ENCODE results near the gene ONECUT3.

The ONECUT3 gene

DNA sequence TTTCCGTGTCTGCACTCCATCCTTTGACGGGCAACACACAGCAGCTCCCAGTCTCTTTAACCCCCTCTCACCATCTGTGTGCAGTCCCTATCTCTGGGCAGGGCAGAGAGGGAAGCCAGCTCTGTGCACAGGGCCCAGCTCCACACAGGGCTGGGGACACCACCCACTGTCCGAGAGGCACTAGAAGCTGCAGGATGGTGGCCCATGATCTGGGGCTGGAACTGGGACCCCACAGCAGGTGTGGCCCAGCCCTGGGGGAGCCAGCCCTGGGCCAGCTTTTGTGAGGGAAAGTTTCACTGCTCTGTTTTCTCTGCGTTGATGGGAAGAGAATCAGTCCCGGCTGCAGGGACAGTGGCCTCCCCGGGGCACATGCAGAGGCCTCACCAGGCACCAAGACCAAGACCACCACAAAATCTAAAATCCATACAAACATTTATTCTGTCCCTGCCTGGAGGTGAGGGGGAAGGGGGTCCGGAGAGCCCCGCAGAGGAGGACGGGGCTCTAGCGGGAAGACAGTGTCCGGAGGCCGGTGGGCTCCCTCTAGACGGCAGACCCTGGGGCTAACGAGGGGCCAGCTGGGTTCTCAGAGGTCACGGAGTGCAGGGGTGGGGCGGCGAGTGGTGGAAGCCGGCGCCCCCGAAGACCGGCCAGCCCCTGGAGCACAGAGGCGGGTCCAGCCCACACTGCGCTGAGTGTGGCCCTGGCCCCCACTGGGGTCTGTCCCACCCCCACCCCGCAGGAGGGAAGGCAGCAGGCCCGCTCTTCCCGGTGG, 61.7 kb downstream of the ONECUT3 start:
- ChIA-PET CTCF (interaction anchor here (1.4 to 2.7 kb wide), 3 partner anchors 11 to 142 kb away, joined by 6 to 17 read pairs (median 15); no protein-coding TSS in a partner anchor), POLR2A (interaction anchor here (1.9 kb wide), 1 partner anchor 11 kb away, joined by 7 read pairs; no protein-coding TSS in a partner anchor)
- H3K27ac ChIP-seq (ENCODE audit: extremely low read depth, low read depth, low read length), result no peak overlapping the region
- H3K9me3 ChIP-seq (ENCODE audit: control insufficient read depth, insufficient read depth, low read depth, low read length), result no peaks in the 10 kb centered on the region
- H3K4me3 ChIP-seq (ENCODE audit: low read depth, low read length), result no peak overlapping the region
- H3K36me3 ChIP-seq (ENCODE audit: control insufficient read depth in 2 of 2, insufficient read depth in 1 of 2, low read length in 2 of 2), result peaks cover 0 to 50% of the 10 kb centered on the region in 2 experiments; a peak in 1 of 3 replicates
- H3K4me1 ChIP-seq (ENCODE audit: control insufficient read depth, insufficient read depth, low read length), result no peaks in the 10 kb centered on the region
- TF ChIP-seq ZFP37 (tag by site-specific recombination; IDR thresholded peaks at IDR 0.05) (no peak), BCL11A (tag by site-specific recombination; IDR thresholded peaks at IDR 0.05; ENCODE audit: low read depth) (0 out of 2 replicates have a peak, but pooled peaks have one; percentile 29), ZBTB7A (tag by site-specific recombination; IDR thresholded peaks at IDR 0.05; ENCODE audit: low read depth) (0 out of 2 replicates have a peak, but pooled peaks have one; percentile 24)

DNA sequence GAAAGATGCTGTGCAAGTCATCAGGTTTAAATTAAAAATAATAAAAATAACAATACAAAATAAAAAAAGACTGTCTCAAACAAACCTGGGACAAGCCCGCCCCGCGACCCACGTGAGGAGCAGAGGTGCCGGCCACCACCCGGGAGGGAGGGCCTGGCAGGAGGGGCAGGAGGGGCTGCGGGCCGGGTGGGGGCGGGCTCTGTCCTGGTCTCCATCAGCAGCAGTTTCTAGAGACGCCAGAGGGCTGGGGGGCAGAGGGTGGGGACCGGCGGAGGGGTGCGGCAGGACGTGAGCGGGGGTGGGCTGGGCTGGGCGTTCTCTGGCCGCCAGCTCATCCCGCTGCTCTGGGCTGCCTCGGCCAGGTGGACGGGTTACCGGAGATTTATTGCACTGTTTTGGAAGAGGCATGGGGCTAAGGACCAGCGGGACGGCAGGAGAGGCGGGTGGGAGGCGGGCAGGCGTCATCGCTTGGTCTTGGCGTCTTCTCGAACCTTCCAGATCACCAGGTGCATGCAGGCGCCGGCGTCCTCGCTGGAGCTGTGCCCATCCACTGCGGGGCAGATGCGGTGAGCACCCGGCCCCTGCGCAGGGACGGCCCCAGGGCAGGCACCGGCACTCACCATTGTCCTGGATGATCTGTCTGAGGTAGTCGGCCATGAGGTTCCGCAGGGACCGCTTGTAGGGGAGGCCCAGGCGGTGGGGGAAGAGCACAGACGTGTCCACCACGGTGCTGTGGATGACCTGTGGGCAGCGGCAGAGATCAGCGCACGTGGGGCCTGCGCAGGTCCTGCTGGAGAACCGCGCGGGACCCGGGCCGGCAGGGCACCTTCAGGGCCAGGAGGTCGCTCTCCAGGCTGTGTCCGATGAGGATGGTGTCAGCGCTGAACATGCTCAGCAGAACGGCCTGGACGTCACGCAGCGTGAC, 62.6 kb downstream of the ONECUT3 start:
- Histone ChIP-seq H3K4me1 (ENCODE audit: control insufficient read depth, insufficient read depth, low read length) (no peaks in the 10 kb centered on the region), H3K36me3 (ENCODE audit: control insufficient read depth in 2 of 2, insufficient read depth in 1 of 2, low read length in 2 of 2) (peaks cover 5 to 57% of the 10 kb centered on the region in 2 experiments; a peak in 2 of 3 replicates), H3K4me3 (ENCODE audit: low read depth, low read length) (no peak overlapping the region), H3K9me3 (ENCODE audit: control insufficient read depth, insufficient read depth, low read depth, low read length) (no peaks in the 10 kb centered on the region), H3K27ac (ENCODE audit: extremely low read depth, low read depth, low read length) (no peak overlapping the region)
- POLR2A ChIA-PET, result interaction anchor here (0.5 kb wide), 1 partner anchor 17 kb away, joined by 4 read pairs; no protein-coding TSS in a partner anchor
- 0 out of 2 replicates have a peak, but pooled peaks have one; percentile 24 for TF ChIP-seq ZNF600 (tag by site-specific recombination; IDR thresholded peaks at IDR 0.05)
- TF ChIP-seq, protein P1, sequence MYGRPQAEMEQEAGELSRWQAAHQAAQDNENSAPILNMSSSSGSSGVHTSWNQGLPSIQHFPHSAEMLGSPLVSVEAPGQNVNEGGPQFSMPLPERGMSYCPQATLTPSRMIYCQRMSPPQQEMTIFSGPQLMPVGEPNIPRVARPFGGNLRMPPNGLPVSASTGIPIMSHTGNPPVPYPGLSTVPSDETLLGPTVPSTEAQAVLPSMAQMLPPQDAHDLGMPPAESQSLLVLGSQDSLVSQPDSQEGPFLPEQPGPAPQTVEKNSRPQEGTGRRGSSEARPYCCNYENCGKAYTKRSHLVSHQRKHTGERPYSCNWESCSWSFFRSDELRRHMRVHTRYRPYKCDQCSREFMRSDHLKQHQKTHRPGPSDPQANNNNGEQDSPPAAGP (tag by site-specific recombination; IDR thresholded peaks at IDR 0.05), result 0 out of 2 replicates have a peak, but pooled peaks have one; percentile 20
- no peak for TF ChIP-seq KLF8 (tag by site-specific recombination; IDR thresholded peaks at IDR 0.05)
- CTCF ChIA-PET, result interaction anchor here (0.9 to 2.7 kb wide), 2 partner anchors 10 to 22 kb away, joined by 3 to 17 read pairs; no protein-coding TSS in a partner anchor

DNA sequence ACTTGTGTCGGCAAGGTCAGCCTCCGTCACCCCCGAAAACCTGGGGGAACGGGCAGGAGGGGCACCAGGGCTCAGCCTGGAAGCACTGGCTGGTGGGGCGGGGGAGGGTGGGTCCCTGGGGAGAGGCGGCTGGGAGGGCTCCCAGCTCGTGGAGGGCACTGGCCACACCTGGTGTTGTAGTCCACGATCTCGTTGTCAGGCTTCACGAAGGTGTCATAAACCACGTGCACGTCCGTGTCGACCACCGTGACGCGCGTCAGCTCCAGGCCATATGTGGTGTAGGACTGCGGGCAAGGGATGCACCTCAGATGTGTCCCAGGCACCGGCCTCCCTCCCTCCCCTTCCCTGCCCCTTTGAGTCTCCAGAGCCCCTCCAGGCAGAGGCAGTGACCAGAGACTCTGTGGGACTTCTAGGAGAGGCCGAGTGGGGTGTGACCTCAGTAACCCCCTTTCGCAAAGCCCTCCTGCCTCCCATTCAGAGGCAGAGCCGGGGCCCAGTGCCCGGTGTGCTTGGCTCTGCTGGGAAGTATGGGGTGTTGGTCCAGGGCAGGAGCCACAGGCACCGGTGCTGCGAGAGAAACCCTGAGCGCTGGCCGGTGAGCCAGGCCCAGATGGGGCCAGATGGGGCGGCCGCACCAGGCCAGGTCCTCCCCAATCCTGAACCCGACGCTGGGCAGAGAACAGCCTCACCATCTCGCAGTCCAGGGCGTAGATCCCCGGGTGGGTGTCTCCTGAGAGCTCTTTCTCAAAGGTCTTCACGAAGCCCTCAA, 63.4 kb downstream of the ONECUT3 start:
- Histone ChIP-seq H3K27ac (ENCODE audit: extremely low read depth, low read depth, low read length) (no peak overlapping the region), H3K9me3 (ENCODE audit: control insufficient read depth, insufficient read depth, low read depth, low read length) (no peaks in the 10 kb centered on the region), H3K36me3 (ENCODE audit: control insufficient read depth in 2 of 2, insufficient read depth in 1 of 2, low read length in 2 of 2) (peaks cover 7 to 63% of the 10 kb centered on the region in 2 experiments; a peak in 2 of 3 replicates), H3K4me3 (ENCODE audit: low read depth, low read length) (no peak overlapping the region), H3K4me1 (ENCODE audit: control insufficient read depth, insufficient read depth, low read length) (no peaks in the 10 kb centered on the region)
- ChIA-PET POLR2A (interaction anchor here (0.5 kb wide), 1 partner anchor 18 kb away, joined by 4 read pairs; no protein-coding TSS in a partner anchor), CTCF (interaction anchor here (0.9 kb wide), 1 partner anchor 21 kb away, joined by 3 read pairs; no protein-coding TSS in a partner anchor)
- TF ChIP-seq ZNF335 (tag by site-specific recombination; conservative IDR thresholded peaks at IDR 0.05), result no peak
- no peak for TF ChIP-seq ZNF48 (tag by site-specific recombination; IDR thresholded peaks at IDR 0.05)
- TF ChIP-seq ZBTB20 (tag by site-specific recombination; IDR thresholded peaks at IDR 0.05), result no peak
- no peak for TF ChIP-seq SCRT2 (tag by site-specific recombination; IDR thresholded peaks at IDR 0.05)
- TF ChIP-seq ZNF658 (tag by site-specific recombination; IDR thresholded peaks at IDR 0.05), result no peak
- TF ChIP-seq ZNF521 (tag by site-specific recombination; IDR thresholded peaks at IDR 0.05), result no peak
- no peak for TF ChIP-seq ZNF792 (tag by site-specific recombination; IDR thresholded peaks at IDR 0.05)
- no peak for TF ChIP-seq ZNF768 (tag by site-specific recombination; IDR thresholded peaks at IDR 0.05)
- TF ChIP-seq TRIM28 (IDR thresholded peaks at IDR 0.05; ENCODE audit: borderline replicate concordance, low read length), result no peak
- TF ChIP-seq, protein P2, sequence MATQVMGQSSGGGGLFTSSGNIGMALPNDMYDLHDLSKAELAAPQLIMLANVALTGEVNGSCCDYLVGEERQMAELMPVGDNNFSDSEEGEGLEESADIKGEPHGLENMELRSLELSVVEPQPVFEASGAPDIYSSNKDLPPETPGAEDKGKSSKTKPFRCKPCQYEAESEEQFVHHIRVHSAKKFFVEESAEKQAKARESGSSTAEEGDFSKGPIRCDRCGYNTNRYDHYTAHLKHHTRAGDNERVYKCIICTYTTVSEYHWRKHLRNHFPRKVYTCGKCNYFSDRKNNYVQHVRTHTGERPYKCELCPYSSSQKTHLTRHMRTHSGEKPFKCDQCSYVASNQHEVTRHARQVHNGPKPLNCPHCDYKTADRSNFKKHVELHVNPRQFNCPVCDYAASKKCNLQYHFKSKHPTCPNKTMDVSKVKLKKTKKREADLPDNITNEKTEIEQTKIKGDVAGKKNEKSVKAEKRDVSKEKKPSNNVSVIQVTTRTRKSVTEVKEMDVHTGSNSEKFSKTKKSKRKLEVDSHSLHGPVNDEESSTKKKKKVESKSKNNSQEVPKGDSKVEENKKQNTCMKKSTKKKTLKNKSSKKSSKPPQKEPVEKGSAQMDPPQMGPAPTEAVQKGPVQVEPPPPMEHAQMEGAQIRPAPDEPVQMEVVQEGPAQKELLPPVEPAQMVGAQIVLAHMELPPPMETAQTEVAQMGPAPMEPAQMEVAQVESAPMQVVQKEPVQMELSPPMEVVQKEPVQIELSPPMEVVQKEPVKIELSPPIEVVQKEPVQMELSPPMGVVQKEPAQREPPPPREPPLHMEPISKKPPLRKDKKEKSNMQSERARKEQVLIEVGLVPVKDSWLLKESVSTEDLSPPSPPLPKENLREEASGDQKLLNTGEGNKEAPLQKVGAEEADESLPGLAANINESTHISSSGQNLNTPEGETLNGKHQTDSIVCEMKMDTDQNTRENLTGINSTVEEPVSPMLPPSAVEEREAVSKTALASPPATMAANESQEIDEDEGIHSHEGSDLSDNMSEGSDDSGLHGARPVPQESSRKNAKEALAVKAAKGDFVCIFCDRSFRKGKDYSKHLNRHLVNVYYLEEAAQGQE (tag by site-specific recombination; IDR thresholded peaks at IDR 0.05), result no peak
- TF ChIP-seq ZNF701 (tag by site-specific recombination; IDR thresholded peaks at IDR 0.05), result no peak

Data from HEK293 (cell line).